HepG2 (cell line): Measurements from ENCODE around the gene SSPN. TPM values are rescaled to one million over a fixed set of nuclear protein-coding genes. Genes with fewer than 3 reads are reported as not detected.

ENCODE experiments used
- CEBPG ChIP-seq: IDR thresholded peaks from 2 replicates; pipeline ENCODE4 v1.6.1; 2016
- CENPT ChIP-seq: sonication (generic); formaldehyde crosslinking; IDR thresholded peaks from 2 replicates; pipeline ENCODE4 v1.8.0; 2022; ENCODE audit warnings: low read depth, mild to moderate bottlenecking, moderate library complexity, missing genetic modification reagents
- CHD2 ChIP-seq: IDR thresholded peaks from 2 replicates; pipeline ENCODE4 v1.6.1; 2011; ENCODE audit warnings: low read depth, low read length, improper control_type of control experiment
- HDAC1 ChIP-seq: sonication (generic); formaldehyde crosslinking; IDR thresholded peaks from 2 replicates; pipeline ENCODE4 v1.5.1; 2020; ENCODE audit warnings: mild to moderate bottlenecking, missing genetic modification reagents
- KLF11 ChIP-seq: IDR thresholded peaks from 2 replicates; pipeline ENCODE4 v1.6.1; 2016; ENCODE audit warnings: missing compliant biosample characterization
- MAFK ChIP-seq, 2 experiments: IDR thresholded peaks in 1 of 2; conservative IDR thresholded peaks in 1 of 2; 2 replicates each; pipeline ENCODE4 v1.6.1; 2011; ENCODE audit warnings: improper control_type of control experiment in 2 of 2, low read length in 2 of 2
- NONO ChIP-seq, 2 experiments: fragments of 450-650 bp in 1 of 2; sonication (generic) in 1 of 2; formaldehyde crosslinking in 1 of 2; IDR thresholded peaks in 1 of 2; conservative IDR thresholded peaks in 1 of 2; 2 replicates each; pipeline versions ENCODE4 v1.6.1 to v1.8.0; 2017 to 2022; ENCODE audit warnings: mild to moderate bottlenecking in 1 of 2, missing genetic modification reagents in 1 of 2, moderate library complexity in 1 of 2
- PBX2 ChIP-seq: IDR thresholded peaks from 2 replicates; pipeline ENCODE4 v1.6.1; 2016; ENCODE audit warnings: control low read depth
- REXO4 ChIP-seq: sonication (generic); formaldehyde crosslinking; IDR thresholded peaks from 2 replicates; pipeline ENCODE4 v1.8.0; 2022; ENCODE audit warnings: missing genetic modification reagents, mild to moderate bottlenecking, borderline replicate concordance
- THYN1 ChIP-seq: sonication (generic); formaldehyde crosslinking; IDR thresholded peaks from 2 replicates; pipeline ENCODE4 v1.8.1; 2023; ENCODE audit warnings: low read depth, mild to moderate bottlenecking, moderate library complexity, missing genetic modification reagents, borderline replicate concordance
- TOE1 ChIP-seq: sonication (generic); formaldehyde crosslinking; IDR thresholded peaks from 2 replicates; pipeline ENCODE4 v1.4.0; 2020; ENCODE audit warnings: mild to moderate bottlenecking, missing genetic modification reagents
- ZEB1 ChIP-seq: IDR thresholded peaks from 2 replicates; pipeline ENCODE4 v1.6.1; 2012; ENCODE audit warnings: mild to moderate bottlenecking, low read depth, inconsistent platforms; ENCODE audit not compliant: insufficient replicate concordance
- ZMYM3 ChIP-seq: sonication (generic); formaldehyde crosslinking; IDR thresholded peaks from 2 replicates; pipeline ENCODE4 v1.5.1; 2020; ENCODE audit warnings: mild to moderate bottlenecking, missing genetic modification reagents
- ZNF251 ChIP-seq: sonication (generic); formaldehyde crosslinking; IDR thresholded peaks from 2 replicates; pipeline ENCODE4 v1.9.0; 2021; ENCODE audit warnings: mild to moderate bottlenecking, missing genetic modification reagents
- ZNF253 ChIP-seq: sonication (generic); formaldehyde crosslinking; IDR thresholded peaks from 2 replicates; pipeline ENCODE4 v1.8.0; 2022; ENCODE audit warnings: mild to moderate bottlenecking, missing genetic modification reagents, borderline replicate concordance
- ZNF468 ChIP-seq: sonication (generic); formaldehyde crosslinking; IDR thresholded peaks from 2 replicates; pipeline ENCODE4 v1.8.0; 2022; ENCODE audit warnings: mild to moderate bottlenecking, moderate library complexity, missing genetic modification reagents
- ZNF572 ChIP-seq: sonication (generic); formaldehyde crosslinking; IDR thresholded peaks from 2 replicates; pipeline ENCODE4 v1.5.1; 2020; ENCODE audit warnings: mild to moderate bottlenecking, missing genetic modification reagents
- ZNF674 ChIP-seq: sonication (generic); formaldehyde crosslinking; IDR thresholded peaks from 2 replicates; pipeline ENCODE4 v1.5.0; 2020; ENCODE audit warnings: low read depth, mild to moderate bottlenecking, missing genetic modification reagents
- polyA plus RNA-seq, 8 experiments: library from polyadenylated mRNA; depleted of rRNA in 3 of 8; stranded (reverse) in 7 of 8; unstranded in 1 of 8; fragments of >200 nt; fragmentation: Illumina TruSeq in 4 of 8; extraction: Trizol in 4 of 8; gene quantifications; 2 replicates each; pipeline versions ENCODE4 v1.2.1 to v1.2.3, GENCODE V29; 2011 to 2016; ENCODE audit warnings: low read depth in 4 of 8, missing spikeins in 1 of 8, mixed read lengths in 1 of 8; ENCODE audit not compliant: insufficient read depth in 1 of 8
- total RNA-seq, 5 experiments: library from RNA; depleted of rRNA; stranded (reverse); fragments of >200 nt; fragmentation: Illumina TruSeq; extraction: Trizol; gene quantifications; 2 replicates each; pipeline ENCODE4 v1.2.3, GENCODE V29; 2016; ENCODE audit warnings: low read depth in 1 of 5
- TF ChIP-seq, protein P1 (sequence below): sonication (generic); formaldehyde crosslinking; IDR thresholded peaks from 2 replicates; pipeline ENCODE4 v1.5.1; 2020; ENCODE audit warnings: missing genetic modification reagents, mild to moderate bottlenecking, borderline replicate concordance
- TF ChIP-seq, protein P2 (sequence below): sonication (generic); formaldehyde crosslinking; IDR thresholded peaks from 2 replicates; pipeline ENCODE4 v1.4.0; 2020; ENCODE audit warnings: missing genetic modification reagents, borderline replicate concordance

SSPN gene
- total and polyA plus RNA-seq, 2 of the 13 experiments (the other 11 are each of a cell fraction or from before 2014, with no cell fraction given), result not detected

DNA sequence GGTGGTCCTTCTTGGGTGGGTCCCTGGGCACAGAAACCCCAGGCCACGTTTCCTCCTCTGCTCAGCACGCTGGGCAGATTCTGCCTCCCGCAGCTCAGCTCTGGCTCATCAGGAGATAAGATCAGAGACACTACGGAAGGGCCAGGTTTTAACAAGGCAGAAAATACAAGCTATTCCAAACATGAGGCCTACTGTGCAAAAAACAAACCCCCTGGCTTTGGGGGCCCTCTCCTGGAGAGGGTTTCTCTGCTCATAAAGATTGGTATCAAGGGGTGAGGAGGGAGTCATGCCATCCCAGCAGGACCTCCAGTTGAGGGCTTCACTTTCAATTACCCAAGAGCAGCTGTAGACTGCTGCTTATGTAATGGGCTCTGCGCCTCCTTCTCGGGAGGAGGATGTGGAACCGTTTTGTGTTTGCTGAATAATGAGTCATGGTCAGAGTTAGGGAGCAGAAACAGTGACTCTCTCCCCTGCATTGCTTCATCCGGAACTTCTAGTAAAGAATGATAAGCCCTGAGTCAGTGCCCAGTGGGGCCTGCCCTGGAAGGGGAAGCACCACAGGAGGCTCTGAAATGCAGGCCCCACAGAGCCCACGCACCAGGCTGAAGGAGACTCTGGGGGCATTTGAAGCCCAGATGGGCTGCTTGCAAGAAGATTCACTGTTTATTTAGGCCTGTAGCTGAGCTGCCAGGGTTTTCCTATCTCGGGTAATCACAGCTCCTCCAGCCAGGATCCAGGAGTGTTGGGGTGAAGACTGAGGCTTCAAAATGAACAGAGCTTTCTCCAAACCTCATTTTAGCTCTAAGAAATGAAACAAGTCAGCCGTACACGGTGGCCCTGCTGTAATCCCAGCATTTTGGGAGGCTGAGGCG is 79.3 kb downstream of the SSPN start (continued):
- TF ChIP-seq CEBPG (CRISPR knock-in tag) (peak; percentile 97), PBX2 (CRISPR knock-in tag) (no peak), ZEB1 (no peak), REXO4 (CRISPR knock-in tag) (no peak), THYN1 (CRISPR knock-in tag) (no peak), ZNF468 (CRISPR knock-in tag) (no peak), MAFK (conservative IDR thresholded peaks at IDR 0.05 in 1 of 2, IDR thresholded peaks at IDR 0.05 in 1 of 2; ENCODE audit: low read length in 2 of 2) (peak; percentile 1 to 11; a peak in 1 of 4 replicates), ZNF251 (no peak), ZNF572 (CRISPR knock-in tag) (no peak), CHD2 (no peak), KLF11 (CRISPR knock-in tag) (no peak), TOE1 (CRISPR knock-in tag) (no peak), CENPT (CRISPR knock-in tag) (no peak), ZNF253 (no peak), ZNF674 (CRISPR knock-in tag) (no peak), NONO (IDR thresholded peaks at IDR 0.05) (no peak), NONO (CRISPR knock-in tag; conservative IDR thresholded peaks at IDR 0.05) (no peak), ZMYM3 (CRISPR knock-in tag) (peak; percentile 80), HDAC1 (peak; percentile 69)
- TF ChIP-seq, protein P1, sequence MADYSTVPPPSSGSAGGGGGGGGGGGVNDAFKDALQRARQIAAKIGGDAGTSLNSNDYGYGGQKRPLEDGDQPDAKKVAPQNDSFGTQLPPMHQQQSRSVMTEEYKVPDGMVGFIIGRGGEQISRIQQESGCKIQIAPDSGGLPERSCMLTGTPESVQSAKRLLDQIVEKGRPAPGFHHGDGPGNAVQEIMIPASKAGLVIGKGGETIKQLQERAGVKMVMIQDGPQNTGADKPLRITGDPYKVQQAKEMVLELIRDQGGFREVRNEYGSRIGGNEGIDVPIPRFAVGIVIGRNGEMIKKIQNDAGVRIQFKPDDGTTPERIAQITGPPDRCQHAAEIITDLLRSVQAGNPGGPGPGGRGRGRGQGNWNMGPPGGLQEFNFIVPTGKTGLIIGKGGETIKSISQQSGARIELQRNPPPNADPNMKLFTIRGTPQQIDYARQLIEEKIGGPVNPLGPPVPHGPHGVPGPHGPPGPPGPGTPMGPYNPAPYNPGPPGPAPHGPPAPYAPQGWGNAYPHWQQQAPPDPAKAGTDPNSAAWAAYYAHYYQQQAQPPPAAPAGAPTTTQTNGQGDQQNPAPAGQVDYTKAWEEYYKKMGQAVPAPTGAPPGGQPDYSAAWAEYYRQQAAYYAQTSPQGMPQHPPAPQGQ, result no peak
- TF ChIP-seq, protein P2, sequence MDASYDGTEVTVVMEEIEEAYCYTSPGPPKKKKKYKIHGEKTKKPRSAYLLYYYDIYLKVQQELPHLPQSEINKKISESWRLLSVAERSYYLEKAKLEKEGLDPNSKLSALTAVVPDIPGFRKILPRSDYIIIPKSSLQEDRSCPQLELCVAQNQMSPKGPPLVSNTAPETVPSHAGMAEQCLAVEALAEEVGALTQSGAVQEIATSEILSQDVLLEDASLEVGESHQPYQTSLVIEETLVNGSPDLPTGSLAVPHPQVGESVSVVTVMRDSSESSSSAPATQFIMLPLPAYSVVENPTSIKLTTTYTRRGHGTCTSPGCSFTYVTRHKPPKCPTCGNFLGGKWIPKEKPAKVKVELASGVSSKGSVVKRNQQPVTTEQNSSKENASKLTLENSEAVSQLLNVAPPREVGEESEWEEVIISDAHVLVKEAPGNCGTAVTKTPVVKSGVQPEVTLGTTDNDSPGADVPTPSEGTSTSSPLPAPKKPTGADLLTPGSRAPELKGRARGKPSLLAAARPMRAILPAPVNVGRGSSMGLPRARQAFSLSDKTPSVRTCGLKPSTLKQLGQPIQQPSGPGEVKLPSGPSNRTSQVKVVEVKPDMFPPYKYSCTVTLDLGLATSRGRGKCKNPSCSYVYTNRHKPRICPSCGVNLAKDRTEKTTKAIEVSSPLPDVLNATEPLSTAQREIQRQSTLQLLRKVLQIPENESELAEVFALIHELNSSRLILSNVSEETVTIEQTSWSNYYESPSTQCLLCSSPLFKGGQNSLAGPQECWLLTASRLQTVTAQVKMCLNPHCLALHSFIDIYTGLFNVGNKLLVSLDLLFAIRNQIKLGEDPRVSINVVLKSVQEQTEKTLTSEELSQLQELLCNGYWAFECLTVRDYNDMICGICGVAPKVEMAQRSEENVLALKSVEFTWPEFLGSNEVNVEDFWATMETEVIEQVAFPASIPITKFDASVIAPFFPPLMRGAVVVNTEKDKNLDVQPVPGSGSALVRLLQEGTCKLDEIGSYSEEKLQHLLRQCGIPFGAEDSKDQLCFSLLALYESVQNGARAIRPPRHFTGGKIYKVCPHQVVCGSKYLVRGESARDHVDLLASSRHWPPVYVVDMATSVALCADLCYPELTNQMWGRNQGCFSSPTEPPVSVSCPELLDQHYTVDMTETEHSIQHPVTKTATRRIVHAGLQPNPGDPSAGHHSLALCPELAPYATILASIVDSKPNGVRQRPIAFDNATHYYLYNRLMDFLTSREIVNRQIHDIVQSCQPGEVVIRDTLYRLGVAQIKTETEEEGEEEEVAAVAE, result peak; percentile 71; the same call in 1 of the 2 replicates
